Astrocyte (in vitro differentiated cells and primary cell): ENCODE results near the gene NTM. TPM values are rescaled to one million over a fixed set of nuclear protein-coding genes. Genes with fewer than 3 reads are reported as not detected.

Source experiments
- DNase-seq: peaks from one replicate; pipeline ENCODE4 v3.0.0-alpha.2; 2010; ENCODE audit warnings: low read depth
- FAIRE-seq: peaks from 2 replicates; lab custom pipeline; 2011; peaks lifted over from hg19 to GRCh38; lab: Jason Lieb, UNC
- H2AFZ ChIP-seq: 2 replicates; pipeline ENCODE4 v1.6.0; 2012; ENCODE audit warnings: low read depth, low read length, inconsistent platforms
- H3K27ac ChIP-seq: 2 replicates; pipeline ENCODE4 v1.5.1; 2011; ENCODE audit warnings: low read depth, low read length, inconsistent platforms
- H3K27me3 ChIP-seq: 2 replicates; pipeline ENCODE4 v1.6.0; 2011; ENCODE audit warnings: low read length, inconsistent platforms; ENCODE audit not compliant: insufficient read depth
- H3K36me3 ChIP-seq: 2 replicates; pipeline ENCODE4 v1.5.1; 2011; ENCODE audit warnings: low read length, inconsistent platforms; ENCODE audit not compliant: insufficient read depth
- H3K4me1 ChIP-seq: 2 replicates; pipeline ENCODE4 v1.5.1; 2011; ENCODE audit warnings: low read length, inconsistent platforms; ENCODE audit not compliant: insufficient read depth
- H3K4me2 ChIP-seq: 2 replicates; pipeline ENCODE4 v1.6.0; 2012; ENCODE audit warnings: low read length, inconsistent platforms
- H3K4me3 ChIP-seq: 2 replicates; pipeline ENCODE4 v1.5.1; 2011; ENCODE audit warnings: low read depth, mild to moderate bottlenecking, low read length, inconsistent platforms; ENCODE audit not compliant: insufficient read depth
- H3K79me2 ChIP-seq: 2 replicates; pipeline ENCODE4 v1.6.0; 2012; ENCODE audit warnings: mild to moderate bottlenecking, low read length, inconsistent platforms; ENCODE audit not compliant: insufficient read depth
- H3K9ac ChIP-seq: 2 replicates; pipeline ENCODE4 v1.6.0; 2012; ENCODE audit warnings: mild to moderate bottlenecking, low read length, inconsistent platforms
- H3K9me3 ChIP-seq: 2 replicates; pipeline ENCODE4 v1.5.1; 2012; ENCODE audit warnings: low read depth, mild to moderate bottlenecking, low read length, inconsistent platforms; ENCODE audit not compliant: insufficient read depth
- H4K20me1 ChIP-seq: 2 replicates; pipeline ENCODE4 v1.6.0; 2012; ENCODE audit warnings: low read length, inconsistent platforms; ENCODE audit not compliant: insufficient read depth
- H3K27ac Mint-ChIP-seq: one replicate; pipeline ENCODE4 v1.8.0; 2021; ENCODE audit warnings: mild to moderate bottlenecking, mixed read lengths; ENCODE audit not compliant: unreplicated experiment
- H3K27me3 Mint-ChIP-seq: one replicate; pipeline ENCODE4 v1.8.0; 2021; ENCODE audit warnings: low read depth, mixed read lengths; ENCODE audit not compliant: unreplicated experiment
- H3K36me3 Mint-ChIP-seq: one replicate; pipeline ENCODE4 v1.8.0; 2021; ENCODE audit warnings: low read depth, mixed read lengths; ENCODE audit not compliant: unreplicated experiment
- H3K4me1 Mint-ChIP-seq: one replicate; pipeline ENCODE4 v1.8.0; 2021; ENCODE audit warnings: low read depth, mixed read lengths; ENCODE audit not compliant: unreplicated experiment
- H3K4me3 Mint-ChIP-seq: one replicate; pipeline ENCODE4 v1.8.0; 2021; ENCODE audit warnings: mild to moderate bottlenecking, moderate library complexity, mixed read lengths; ENCODE audit not compliant: unreplicated experiment
- H3K9me3 Mint-ChIP-seq: one replicate; pipeline ENCODE4 v1.8.0; 2021; ENCODE audit warnings: mild to moderate bottlenecking, mixed read lengths; ENCODE audit not compliant: unreplicated experiment
- EZH2 ChIP-seq: IDR thresholded peaks from 2 replicates; pipeline ENCODE4 v1.6.1; 2012; ENCODE audit warnings: mild to moderate bottlenecking, low read length, inconsistent platforms; ENCODE audit not compliant: insufficient read depth
- total RNA-seq: library from RNA; stranded (reverse); gene quantifications from 2 replicates; pipeline ENCODE4 v1.2.1, GENCODE V29; 2021
- TF ChIP-seq, protein P1 (sequence below): IDR thresholded peaks from 2 replicates; pipeline ENCODE4 v1.5.1; 2011; ENCODE audit warnings: low read depth, mild to moderate bottlenecking, inconsistent platforms, low read length, moderate library complexity; ENCODE audit not compliant: insufficient read depth

NTM gene
- total RNA-seq, 1 donor from 2014 or later: 98.2 TPM

DNA sequence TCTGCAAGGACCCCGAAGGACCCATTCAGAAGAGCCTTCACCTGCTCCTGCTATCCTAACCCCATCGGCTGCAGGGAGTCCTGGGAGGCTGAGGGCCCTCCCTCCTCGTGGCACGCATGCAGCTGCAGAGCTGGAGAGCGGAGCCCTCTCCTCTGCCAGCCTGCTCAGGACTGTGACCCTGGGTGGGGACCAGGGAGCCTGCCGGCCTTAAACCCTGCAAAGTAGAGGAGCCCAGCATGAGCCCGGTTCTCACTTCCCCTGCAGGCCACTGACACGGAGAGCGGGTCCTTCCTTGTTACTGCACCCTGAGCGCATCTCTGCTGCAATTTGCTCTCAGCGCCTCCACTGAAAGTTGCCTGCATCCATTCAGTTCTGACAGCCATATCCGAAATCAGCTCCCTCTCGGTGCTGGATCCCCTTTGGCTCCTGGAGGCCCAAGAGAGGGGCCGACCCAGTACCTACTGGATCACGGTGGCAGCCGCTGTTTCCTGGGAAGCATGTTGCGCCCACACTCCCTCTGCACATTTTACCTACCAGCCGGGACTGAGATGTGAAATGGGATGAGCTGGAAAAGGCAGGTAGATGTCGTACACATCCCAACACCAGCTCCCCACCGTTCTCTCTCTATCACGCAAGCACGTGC is 312.1 kb downstream of the NTM start:
- no peak for TF ChIP-seq EZH2
- TF ChIP-seq, protein P1, sequence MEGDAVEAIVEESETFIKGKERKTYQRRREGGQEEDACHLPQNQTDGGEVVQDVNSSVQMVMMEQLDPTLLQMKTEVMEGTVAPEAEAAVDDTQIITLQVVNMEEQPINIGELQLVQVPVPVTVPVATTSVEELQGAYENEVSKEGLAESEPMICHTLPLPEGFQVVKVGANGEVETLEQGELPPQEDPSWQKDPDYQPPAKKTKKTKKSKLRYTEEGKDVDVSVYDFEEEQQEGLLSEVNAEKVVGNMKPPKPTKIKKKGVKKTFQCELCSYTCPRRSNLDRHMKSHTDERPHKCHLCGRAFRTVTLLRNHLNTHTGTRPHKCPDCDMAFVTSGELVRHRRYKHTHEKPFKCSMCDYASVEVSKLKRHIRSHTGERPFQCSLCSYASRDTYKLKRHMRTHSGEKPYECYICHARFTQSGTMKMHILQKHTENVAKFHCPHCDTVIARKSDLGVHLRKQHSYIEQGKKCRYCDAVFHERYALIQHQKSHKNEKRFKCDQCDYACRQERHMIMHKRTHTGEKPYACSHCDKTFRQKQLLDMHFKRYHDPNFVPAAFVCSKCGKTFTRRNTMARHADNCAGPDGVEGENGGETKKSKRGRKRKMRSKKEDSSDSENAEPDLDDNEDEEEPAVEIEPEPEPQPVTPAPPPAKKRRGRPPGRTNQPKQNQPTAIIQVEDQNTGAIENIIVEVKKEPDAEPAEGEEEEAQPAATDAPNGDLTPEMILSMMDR: no peak
- Histone ChIP-seq H3K4me2 (no peak overlapping the region), H3K9ac (no peak overlapping the region), H3K9me3 (no peaks in the 10 kb centered on the region), H3K36me3 (no peaks in the 10 kb centered on the region), H4K20me1 (no peaks in the 10 kb centered on the region), H3K4me1 (no peaks in the 10 kb centered on the region), H3K79me2 (no peaks in the 10 kb centered on the region), H2AFZ (no peak overlapping the region), H3K27me3 (peaks cover 5% of the 10 kb centered on the region), H3K27ac (no peak overlapping the region), H3K4me3 (no peak overlapping the region)
- Mint-ChIP-seq H3K36me3 (no peaks in the 10 kb centered on the region), H3K4me1 (peaks cover 3% of the 10 kb centered on the region), H3K27me3 (peaks cover 23% of the 10 kb centered on the region), H3K4me3 (no peak overlapping the region), H3K9me3 (peaks cover 1% of the 10 kb centered on the region), H3K27ac (no peak overlapping the region)
- DNase-seq (no peak), FAIRE-seq (no peak)

DNA sequence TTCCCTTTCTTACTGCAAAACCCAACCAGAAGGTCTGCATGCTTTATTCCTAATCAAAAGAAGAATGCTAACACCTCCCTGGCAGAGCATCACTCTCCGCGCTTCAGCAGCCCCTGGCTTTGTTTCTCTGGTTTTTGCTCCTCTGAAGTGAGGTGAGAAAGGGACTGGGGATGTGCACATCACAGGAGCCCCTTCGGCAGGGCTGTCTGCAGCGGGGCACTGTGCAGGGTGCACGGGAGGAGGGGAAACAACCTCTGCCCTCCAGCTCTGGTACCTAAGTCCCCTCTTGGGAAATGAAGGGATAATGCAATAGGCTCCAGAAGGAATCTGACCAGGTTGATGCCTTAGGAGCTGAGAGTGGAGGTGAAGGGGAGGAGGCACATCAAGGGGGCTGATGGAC is 312.7 kb downstream of the NTM start:
- Histone ChIP-seq H3K4me3 (no peak overlapping the region), H2AFZ (no peak overlapping the region), H3K27me3 (peaks cover 5% of the 10 kb centered on the region), H4K20me1 (no peaks in the 10 kb centered on the region), H3K79me2 (no peaks in the 10 kb centered on the region), H3K9me3 (no peaks in the 10 kb centered on the region), H3K27ac (no peak overlapping the region), H3K4me2 (no peak overlapping the region), H3K4me1 (peaks cover 2% of the 10 kb centered on the region), H3K9ac (no peak overlapping the region), H3K36me3 (no peaks in the 10 kb centered on the region)
- Mint-ChIP-seq H3K27me3 (peaks cover 23% of the 10 kb centered on the region), H3K27ac (no peak overlapping the region), H3K4me1 (peaks cover 3% of the 10 kb centered on the region), H3K36me3 (no peaks in the 10 kb centered on the region), H3K4me3 (no peak overlapping the region), H3K9me3 (peaks cover 1% of the 10 kb centered on the region)
- TF ChIP-seq EZH2: no peak
- TF ChIP-seq, protein P1: no peak
- DNase-seq (no peak), FAIRE-seq (no peak)

DNA sequence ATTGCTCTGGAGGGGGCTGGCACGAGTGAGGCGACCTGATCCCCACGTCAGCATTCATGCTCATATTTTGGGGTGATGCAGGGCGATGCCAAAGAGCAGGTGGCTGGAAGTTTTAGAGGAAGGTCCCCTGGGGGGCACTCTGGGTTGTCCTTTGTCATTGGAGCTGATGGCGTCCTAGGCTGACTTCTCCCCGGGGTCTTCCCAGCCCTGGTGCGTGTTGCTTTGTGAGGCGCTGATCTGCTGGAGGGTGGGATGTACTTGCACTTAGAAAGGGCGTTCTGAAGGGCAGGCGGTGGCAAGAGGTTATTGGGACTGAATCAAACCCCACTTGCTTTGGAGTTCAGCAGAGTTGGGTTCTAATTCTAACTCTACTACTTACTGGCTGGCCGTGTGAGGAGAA is 313.3 kb downstream of the NTM start:
- peaks cover 5% of the 10 kb centered on the region for H3K27me3 ChIP-seq
- H3K36me3 ChIP-seq: no peaks in the 10 kb centered on the region
- Mint-ChIP-seq H3K36me3 (no peaks in the 10 kb centered on the region), H3K27ac (no peak overlapping the region), H3K4me1 (no peaks in the 10 kb centered on the region), H3K27me3 (peaks cover 23% of the 10 kb centered on the region), H3K9me3 (peaks cover 1% of the 10 kb centered on the region), H3K4me3 (no peak overlapping the region)
- H3K27ac ChIP-seq: no peak overlapping the region
- no peak for FAIRE-seq
- no peak overlapping the region for H3K4me2 ChIP-seq
- DNase-seq: no peak
- no peaks in the 10 kb centered on the region for H3K79me2 ChIP-seq
- H2AFZ ChIP-seq: no peak overlapping the region
- H3K4me3 ChIP-seq: no peak overlapping the region
- no peaks in the 10 kb centered on the region for H4K20me1 ChIP-seq
- no peaks in the 10 kb centered on the region for H3K9me3 ChIP-seq
- TF ChIP-seq EZH2: no peak
- peaks cover 5% of the 10 kb centered on the region for H3K4me1 ChIP-seq
- H3K9ac ChIP-seq: no peak overlapping the region
